WTC11 (cell line): ENCODE results near the gene KRT8. TPM values are rescaled to one million over a fixed set of nuclear protein-coding genes. Genes with fewer than 3 reads are reported as not detected.

Experiments
- ATAC-seq: fragments of 200-7000 bp; cut with Tn5 transposase; 2 replicates; pipeline ENCODE4 v1.10.0; 2021; ENCODE audit warnings: mild to moderate bottlenecking, moderate library complexity
- CTCF ChIA-PET: fragments of 300-600 bp; sonication (Branson Sonifier 250); formaldehyde crosslinking; loops from one replicate; lab custom pipeline; 2021; ENCODE audit warnings: antibody characterized with exemption; lab: Charles Lee
- POLR2A ChIA-PET: fragments of 350-600 bp; sonication (Branson Sonifier 250); formaldehyde crosslinking; loops from one replicate; lab custom pipeline; 2021; ENCODE audit warnings: antibody characterized with exemption; lab: Charles Lee
- DNase-seq: peaks from one replicate; pipeline ENCODE4 v3.0.0; 2021; ENCODE audit warnings: low spot score
- H3K27ac Mint-ChIP-seq: 2 replicates; pipeline ENCODE4 v1.8.0; 2021; ENCODE audit warnings: mixed read lengths
- H3K27me3 Mint-ChIP-seq: 2 replicates; pipeline ENCODE4 v1.8.0; 2021; ENCODE audit warnings: low read depth, mild to moderate bottlenecking, moderate library complexity, mixed read lengths
- H3K36me3 Mint-ChIP-seq: 2 replicates; pipeline ENCODE4 v1.8.0; 2021; ENCODE audit warnings: mixed read lengths
- H3K4me1 Mint-ChIP-seq: 2 replicates; pipeline ENCODE4 v1.8.0; 2022; ENCODE audit warnings: mixed read lengths
- H3K4me3 Mint-ChIP-seq: 2 replicates; pipeline ENCODE4 v1.8.0; 2021; ENCODE audit warnings: mild to moderate bottlenecking, moderate library complexity, mixed read lengths
- H3K9me3 Mint-ChIP-seq: 2 replicates; pipeline ENCODE4 v1.8.0; 2021; ENCODE audit warnings: mixed read lengths
- ARID4B ChIP-seq: sonication (generic); formaldehyde crosslinking; IDR thresholded peaks from 2 replicates; pipeline ENCODE4 v1.8.0; 2023; ENCODE audit warnings: missing genetic modification reagents, mild to moderate bottlenecking, borderline replicate concordance
- ATF2 ChIP-seq: sonication (generic); formaldehyde crosslinking; IDR thresholded peaks from 2 replicates; pipeline ENCODE4 v1.8.1; 2022; ENCODE audit warnings: low read depth, missing genetic modification reagents, borderline replicate concordance
- ESRRA ChIP-seq: sonication (generic); formaldehyde crosslinking; IDR thresholded peaks from 2 replicates; pipeline ENCODE4 v1.8.1; 2022; ENCODE audit warnings: mild to moderate bottlenecking, missing genetic modification reagents, borderline replicate concordance
- ETV6 ChIP-seq: sonication (generic); formaldehyde crosslinking; IDR thresholded peaks from 2 replicates; pipeline ENCODE4 v1.8.1; 2022; ENCODE audit warnings: mild to moderate bottlenecking, missing genetic modification reagents
- FOXP4 ChIP-seq: sonication (generic); formaldehyde crosslinking; IDR thresholded peaks from 2 replicates; pipeline ENCODE4 v1.8.0; 2022; ENCODE audit warnings: mild to moderate bottlenecking, missing genetic modification reagents
- GTF2I ChIP-seq: fragments of 250-450 bp; sonication (Bioruptor Pico); conservative IDR thresholded peaks from 2 replicates; pipeline ENCODE4 v1.4.0; 2021; ENCODE audit warnings: mild to moderate bottlenecking
- IRF2 ChIP-seq: sonication (generic); formaldehyde crosslinking; IDR thresholded peaks from 2 replicates; pipeline ENCODE4 v1.8.0; 2022; ENCODE audit warnings: low read depth, missing genetic modification reagents, borderline replicate concordance
- JAZF1 ChIP-seq: fragments of 250-450 bp; sonication (Bioruptor Pico); IDR thresholded peaks from 2 replicates; pipeline ENCODE4 v1.9.0; 2021; ENCODE audit warnings: moderate library complexity, mild to moderate bottlenecking, inconsistent platforms
- JUN ChIP-seq: sonication (generic); formaldehyde crosslinking; IDR thresholded peaks from 2 replicates; pipeline ENCODE4 v1.8.0; 2023; ENCODE audit warnings: mild to moderate bottlenecking, missing genetic modification reagents
- KAT7 ChIP-seq: sonication (generic); formaldehyde crosslinking; IDR thresholded peaks from 2 replicates; pipeline ENCODE4 v1.8.1; 2023; ENCODE audit warnings: missing genetic modification reagents, mild to moderate bottlenecking, borderline replicate concordance
- MAX ChIP-seq: sonication (generic); formaldehyde crosslinking; IDR thresholded peaks from 2 replicates; pipeline ENCODE4 v1.8.0; 2022; ENCODE audit warnings: mild to moderate bottlenecking, missing genetic modification reagents
- NFE2L1 ChIP-seq: sonication (generic); formaldehyde crosslinking; IDR thresholded peaks from 2 replicates; pipeline ENCODE4 v1.8.1; 2023; ENCODE audit warnings: missing genetic modification reagents
- NFYB ChIP-seq: sonication (generic); formaldehyde crosslinking; conservative IDR thresholded peaks from 2 replicates; pipeline ENCODE4 v1.8.0; 2022; ENCODE audit warnings: low read depth, missing genetic modification reagents
- NR1H2 ChIP-seq: sonication (generic); formaldehyde crosslinking; IDR thresholded peaks from 2 replicates; pipeline ENCODE4 v1.9.0; 2021; ENCODE audit warnings: mild to moderate bottlenecking, moderate library complexity, missing genetic modification reagents
- NR2C2 ChIP-seq: sonication (generic); formaldehyde crosslinking; IDR thresholded peaks from 2 replicates; pipeline ENCODE4 v1.8.0; 2022; ENCODE audit warnings: mild to moderate bottlenecking, missing genetic modification reagents
- NR3C1 ChIP-seq: sonication (generic); formaldehyde crosslinking; conservative IDR thresholded peaks from 2 replicates; pipeline ENCODE4 v1.8.1; 2023; ENCODE audit warnings: low read depth, mild to moderate bottlenecking, missing genetic modification reagents
- ZNF219 ChIP-seq: sonication (generic); formaldehyde crosslinking; IDR thresholded peaks from 2 replicates; pipeline ENCODE4 v1.8.0; 2023; ENCODE audit warnings: missing genetic modification reagents, mild to moderate bottlenecking, borderline replicate concordance
- ZNF423 ChIP-seq: fragments of 250-450 bp; sonication (Bioruptor Pico); IDR thresholded peaks from 2 replicates; pipeline ENCODE4 v2.1.2; 2022; ENCODE audit warnings: mild to moderate bottlenecking, moderate library complexity
- total RNA-seq: library from RNA; stranded (reverse); gene quantifications from 3 replicates; pipeline ENCODE4 v1.2.3, GENCODE V29; 2021
- TF ChIP-seq, protein P1 (sequence below): sonication (generic); formaldehyde crosslinking; IDR thresholded peaks from 2 replicates; pipeline ENCODE4 v1.8.0; 2023; ENCODE audit warnings: missing genetic modification reagents
- TF ChIP-seq, protein P2 (sequence below): sonication (generic); formaldehyde crosslinking; IDR thresholded peaks from 2 replicates; pipeline ENCODE4 v1.8.1; 2023; ENCODE audit warnings: mild to moderate bottlenecking, missing genetic modification reagents, moderate library complexity

The KRT8 gene
- total RNA-seq, 1 experiment from 2014 or later, result 477 TPM

GRCh38 chr12:52942066-52942900 is 37.4 kb upstream of the KRT8 start:
- no peak overlapping the region for H3K27ac Mint-ChIP-seq
- ChIA-PET CTCF (interaction anchor here (0.8 to 2.0 kb wide), 7 partner anchors 9 to 63 kb away, joined by 3 to 5 read pairs (median 4); partner anchors contain the start of gene KRT8), POLR2A (interaction anchor here (1.4 kb wide), 1 partner anchor 37 kb away, joined by 3 read pairs; the partner anchor contains the start of gene KRT8)
- no peak for ATAC-seq
- no peak for TF ChIP-seq NR1H2 (CRISPR knock-in tag)
- no peak for TF ChIP-seq IRF2 (CRISPR knock-in tag)
- no peak for TF ChIP-seq ATF2 (CRISPR knock-in tag)
- TF ChIP-seq, protein P1, sequence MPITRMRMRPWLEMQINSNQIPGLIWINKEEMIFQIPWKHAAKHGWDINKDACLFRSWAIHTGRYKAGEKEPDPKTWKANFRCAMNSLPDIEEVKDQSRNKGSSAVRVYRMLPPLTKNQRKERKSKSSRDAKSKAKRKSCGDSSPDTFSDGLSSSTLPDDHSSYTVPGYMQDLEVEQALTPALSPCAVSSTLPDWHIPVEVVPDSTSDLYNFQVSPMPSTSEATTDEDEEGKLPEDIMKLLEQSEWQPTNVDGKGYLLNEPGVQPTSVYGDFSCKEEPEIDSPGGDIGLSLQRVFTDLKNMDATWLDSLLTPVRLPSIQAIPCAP (CRISPR knock-in tag), result no peak
- TF ChIP-seq ZNF219, result no peak
- no peak for TF ChIP-seq ARID4B (CRISPR knock-in tag)
- TF ChIP-seq FOXP4 (CRISPR knock-in tag), result no peak
- no peak for TF ChIP-seq ZNF423 (CRISPR knock-in tag)
- TF ChIP-seq JAZF1 (CRISPR knock-in tag), result no peak
- no peak for TF ChIP-seq KAT7 (CRISPR knock-in tag)
- TF ChIP-seq ETV6 (CRISPR knock-in tag), result no peak
- no peak for TF ChIP-seq GTF2I (CRISPR knock-in tag)
- no peak for TF ChIP-seq ESRRA (CRISPR knock-in tag)
- TF ChIP-seq NR2C2 (CRISPR knock-in tag), result no peak
- TF ChIP-seq NFYB, result no peak
- TF ChIP-seq MAX (CRISPR knock-in tag), result no peak
- TF ChIP-seq NR3C1 (CRISPR knock-in tag), result no peak
- no peak for TF ChIP-seq NFE2L1 (CRISPR knock-in tag)
- no peak for TF ChIP-seq JUN (CRISPR knock-in tag)
- TF ChIP-seq, protein P2, sequence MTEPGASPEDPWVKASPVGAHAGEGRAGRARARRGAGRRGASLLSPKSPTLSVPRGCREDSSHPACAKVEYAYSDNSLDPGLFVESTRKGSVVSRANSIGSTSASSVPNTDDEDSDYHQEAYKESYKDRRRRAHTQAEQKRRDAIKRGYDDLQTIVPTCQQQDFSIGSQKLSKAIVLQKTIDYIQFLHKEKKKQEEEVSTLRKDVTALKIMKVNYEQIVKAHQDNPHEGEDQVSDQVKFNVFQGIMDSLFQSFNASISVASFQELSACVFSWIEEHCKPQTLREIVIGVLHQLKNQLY (CRISPR knock-in tag), result no peak
- peaks cover 6% of the 10 kb centered on the region for H3K36me3 Mint-ChIP-seq
- peaks cover 53% of the 10 kb centered on the region for H3K4me1 Mint-ChIP-seq
- peaks cover 6% of the 10 kb centered on the region for H3K9me3 Mint-ChIP-seq
- DNase-seq, result no peak
- no peaks in the 10 kb centered on the region for H3K27me3 Mint-ChIP-seq
- H3K4me3 Mint-ChIP-seq, result no peak overlapping the region
